NB4 (cell line): Measurements from ENCODE around the gene ZFHX3.

Experiments
- DNase-seq: peaks from one replicate; pipeline ENCODE4 v3.0.0; 2010; ENCODE audit warnings: low read depth
- H3K4me3 ChIP-seq: one replicate; pipeline ENCODE4 v1.5.1; 2011; ENCODE audit warnings: mild to moderate bottlenecking, low read depth, low read length, moderate library complexity
- MYC ChIP-seq: IDR thresholded peaks from 2 replicates; pipeline ENCODE4 v1.6.1; 2011; ENCODE audit warnings: low read depth, low read length
- POLR2A ChIP-seq: IDR thresholded peaks from 2 replicates; pipeline ENCODE4 v1.6.1; 2011; ENCODE audit warnings: mild to moderate bottlenecking; ENCODE audit not compliant: insufficient read length; ENCODE audit errors: extremely low read depth
- TF ChIP-seq, protein P1 (sequence below): IDR thresholded peaks from 2 replicates; pipeline ENCODE4 v1.6.1; 2011; ENCODE audit warnings: low read depth, low read length
- TF ChIP-seq, protein P2 (sequence below): IDR thresholded peaks from one replicate; pipeline ENCODE4 v1.5.1; 2012; ENCODE audit warnings: low read depth, low read length

Gene ZFHX3

DNA sequence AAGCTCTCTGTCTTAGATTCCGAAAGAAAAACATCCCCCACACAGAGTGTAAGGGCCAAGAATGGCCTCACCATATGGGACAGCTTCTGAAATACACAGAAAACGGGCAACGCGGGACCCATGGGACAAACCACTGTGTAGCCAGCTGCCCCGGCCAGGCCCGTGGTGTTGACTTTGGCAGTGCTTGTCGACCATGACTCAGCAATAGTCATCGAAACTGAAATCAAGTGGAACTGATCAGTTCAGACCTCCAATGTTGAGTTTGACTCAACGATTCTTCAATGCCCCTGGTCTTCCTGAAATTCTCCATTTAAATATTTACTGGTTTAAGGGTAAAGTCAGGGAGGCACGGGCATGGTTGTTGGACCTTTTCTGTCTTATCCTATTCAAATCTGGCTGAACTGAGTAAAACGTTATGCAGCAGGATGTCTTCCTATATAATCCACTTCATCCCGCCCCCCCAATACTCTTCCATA lies 27.5 kb downstream of the ZFHX3 start:
- DNase-seq, result peak; percentile 40
- no peak for TF ChIP-seq POLR2A
- TF ChIP-seq, protein P1, sequence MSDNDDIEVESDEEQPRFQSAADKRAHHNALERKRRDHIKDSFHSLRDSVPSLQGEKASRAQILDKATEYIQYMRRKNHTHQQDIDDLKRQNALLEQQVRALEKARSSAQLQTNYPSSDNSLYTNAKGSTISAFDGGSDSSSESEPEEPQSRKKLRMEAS, result no peak
- no peak overlapping the region for H3K4me3 ChIP-seq

DNA sequence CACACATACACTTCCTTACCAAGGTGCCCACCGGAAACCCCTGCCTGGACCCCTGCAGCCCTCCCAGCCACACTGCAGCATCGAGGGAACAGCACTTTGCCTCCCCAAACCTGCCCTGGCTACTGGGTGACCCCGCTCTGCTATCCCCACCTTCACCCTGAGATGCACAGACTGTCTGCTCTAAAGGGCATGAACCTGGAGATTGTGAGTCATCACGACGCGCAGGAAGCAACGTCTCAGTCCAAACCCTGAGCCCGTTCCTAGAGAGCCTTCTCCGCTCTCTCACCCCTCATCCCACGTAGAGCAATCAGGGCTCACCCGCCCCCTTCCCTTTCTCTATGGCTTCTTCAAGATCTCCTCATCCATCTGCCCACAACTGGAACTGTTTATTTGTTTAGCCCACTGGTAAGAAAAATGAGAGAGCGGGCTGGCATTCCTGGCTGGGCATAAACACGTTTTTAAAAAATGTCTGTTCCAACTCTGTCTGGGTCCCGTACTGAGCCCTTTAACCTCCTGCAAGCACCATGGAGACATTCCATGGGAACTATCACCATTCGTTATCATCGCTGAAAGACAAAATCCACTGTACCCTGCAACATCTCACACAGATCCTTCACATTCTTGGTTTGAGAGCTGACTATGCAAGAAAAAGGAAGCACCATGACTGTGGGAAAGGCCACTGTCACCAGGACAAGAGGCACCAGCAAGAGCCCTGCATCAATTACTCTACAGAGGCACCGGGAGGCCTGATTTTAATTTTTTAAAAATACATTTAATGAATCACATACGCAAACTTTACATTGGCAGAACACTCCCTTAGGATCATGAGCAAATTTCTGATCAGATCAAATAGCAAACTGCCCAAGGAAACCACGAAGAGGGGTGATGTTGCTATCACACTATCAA lies 28.2 kb downstream of the ZFHX3 start:
- peak; percentile 42 for DNase-seq
- no peak for TF ChIP-seq MYC
- TF ChIP-seq, protein P1, result no peak
- TF ChIP-seq, protein P2, sequence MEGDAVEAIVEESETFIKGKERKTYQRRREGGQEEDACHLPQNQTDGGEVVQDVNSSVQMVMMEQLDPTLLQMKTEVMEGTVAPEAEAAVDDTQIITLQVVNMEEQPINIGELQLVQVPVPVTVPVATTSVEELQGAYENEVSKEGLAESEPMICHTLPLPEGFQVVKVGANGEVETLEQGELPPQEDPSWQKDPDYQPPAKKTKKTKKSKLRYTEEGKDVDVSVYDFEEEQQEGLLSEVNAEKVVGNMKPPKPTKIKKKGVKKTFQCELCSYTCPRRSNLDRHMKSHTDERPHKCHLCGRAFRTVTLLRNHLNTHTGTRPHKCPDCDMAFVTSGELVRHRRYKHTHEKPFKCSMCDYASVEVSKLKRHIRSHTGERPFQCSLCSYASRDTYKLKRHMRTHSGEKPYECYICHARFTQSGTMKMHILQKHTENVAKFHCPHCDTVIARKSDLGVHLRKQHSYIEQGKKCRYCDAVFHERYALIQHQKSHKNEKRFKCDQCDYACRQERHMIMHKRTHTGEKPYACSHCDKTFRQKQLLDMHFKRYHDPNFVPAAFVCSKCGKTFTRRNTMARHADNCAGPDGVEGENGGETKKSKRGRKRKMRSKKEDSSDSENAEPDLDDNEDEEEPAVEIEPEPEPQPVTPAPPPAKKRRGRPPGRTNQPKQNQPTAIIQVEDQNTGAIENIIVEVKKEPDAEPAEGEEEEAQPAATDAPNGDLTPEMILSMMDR, result no peak
- no peak for TF ChIP-seq POLR2A
- no peak overlapping the region for H3K4me3 ChIP-seq

DNA sequence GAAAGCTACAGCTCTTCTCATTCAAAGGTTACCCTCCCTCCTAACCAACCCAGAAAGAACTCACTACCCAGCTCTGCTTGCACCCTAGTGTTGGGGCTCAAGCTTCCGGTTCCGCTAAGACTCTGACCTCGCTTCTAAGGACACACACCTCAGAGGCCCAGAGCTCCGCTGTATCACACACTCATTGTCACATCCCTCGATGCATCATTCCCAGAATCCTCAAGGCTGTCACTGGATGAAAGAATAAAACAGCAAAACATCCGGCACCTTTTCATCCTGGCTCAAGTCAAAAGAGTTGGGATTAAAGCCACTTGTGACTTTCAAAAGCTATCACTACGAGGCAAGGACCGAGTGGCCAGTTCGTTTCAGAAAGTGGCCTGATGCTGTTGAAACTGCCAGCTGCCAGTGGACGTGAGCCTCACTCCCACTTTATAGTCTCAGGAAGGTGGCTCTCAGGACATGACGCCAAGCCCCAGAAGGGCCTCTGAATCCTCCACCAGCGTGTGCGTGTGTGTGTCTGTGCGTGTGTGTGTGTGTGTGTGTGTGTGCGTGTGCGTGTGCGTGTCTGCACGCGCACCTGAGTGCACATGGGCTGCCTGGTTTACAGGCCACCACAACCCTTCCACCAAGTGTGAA lies 29.0 kb downstream of the ZFHX3 start:
- TF ChIP-seq MYC (no peak), POLR2A (no peak)
- TF ChIP-seq, protein P1, result no peak
- TF ChIP-seq, protein P2, result no peak
- H3K4me3 ChIP-seq, result no peak overlapping the region
- no peak for DNase-seq

DNA sequence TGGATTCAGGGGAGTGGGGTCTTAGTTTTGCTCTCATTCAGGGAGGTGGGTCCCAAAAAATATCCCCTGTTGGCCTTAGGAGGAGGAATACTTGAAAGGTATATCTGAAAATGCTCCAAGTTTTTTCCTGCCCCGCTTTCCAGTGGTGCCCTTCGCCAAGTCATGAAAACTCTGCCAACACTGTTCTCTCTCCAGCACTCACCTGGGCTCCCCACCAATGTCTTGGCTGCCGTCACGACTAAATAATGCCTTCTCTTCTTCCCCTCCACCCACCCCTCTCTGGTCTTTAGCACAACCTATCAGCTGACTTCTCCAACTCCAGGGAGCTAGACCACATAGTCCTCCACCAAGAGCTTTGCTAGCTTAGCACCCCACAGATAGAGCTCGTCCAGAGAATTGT lies 30.6 kb downstream of the ZFHX3 start:
- no peak overlapping the region for H3K4me3 ChIP-seq
- DNase-seq, result no peak
- TF ChIP-seq, protein P1, result no peak
- TF ChIP-seq, protein P2, result no peak
- TF ChIP-seq POLR2A (no peak), MYC (no peak)

DNA sequence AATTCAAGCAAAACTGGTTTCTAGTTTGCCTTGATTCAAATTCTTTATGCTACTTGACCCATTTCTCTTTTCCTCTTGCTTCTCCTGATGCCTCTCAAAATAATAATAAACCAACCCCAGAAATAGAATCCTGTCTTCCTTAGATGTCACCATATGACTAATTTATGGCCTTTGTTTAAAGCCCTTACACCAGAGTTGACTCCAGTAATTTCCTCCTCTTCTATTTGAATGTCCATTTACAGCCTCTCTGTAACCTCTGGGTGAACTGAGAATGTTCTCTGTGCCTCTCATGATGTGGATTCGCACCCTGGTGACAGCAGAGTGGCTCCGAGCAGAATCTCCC lies 31.5 kb downstream of the ZFHX3 start:
- peak; percentile 19 for DNase-seq
- TF ChIP-seq MYC, result no peak
- TF ChIP-seq, protein P2, result no peak
- TF ChIP-seq POLR2A, result no peak
- TF ChIP-seq, protein P1, result no peak
- H3K4me3 ChIP-seq, result no peak overlapping the region
